ENCODE data around the gene HOXB7.
A peak's percentile ranks its signal among the peaks of the same experiment; 100 is the strongest.

HOXB7 gene

DNA sequence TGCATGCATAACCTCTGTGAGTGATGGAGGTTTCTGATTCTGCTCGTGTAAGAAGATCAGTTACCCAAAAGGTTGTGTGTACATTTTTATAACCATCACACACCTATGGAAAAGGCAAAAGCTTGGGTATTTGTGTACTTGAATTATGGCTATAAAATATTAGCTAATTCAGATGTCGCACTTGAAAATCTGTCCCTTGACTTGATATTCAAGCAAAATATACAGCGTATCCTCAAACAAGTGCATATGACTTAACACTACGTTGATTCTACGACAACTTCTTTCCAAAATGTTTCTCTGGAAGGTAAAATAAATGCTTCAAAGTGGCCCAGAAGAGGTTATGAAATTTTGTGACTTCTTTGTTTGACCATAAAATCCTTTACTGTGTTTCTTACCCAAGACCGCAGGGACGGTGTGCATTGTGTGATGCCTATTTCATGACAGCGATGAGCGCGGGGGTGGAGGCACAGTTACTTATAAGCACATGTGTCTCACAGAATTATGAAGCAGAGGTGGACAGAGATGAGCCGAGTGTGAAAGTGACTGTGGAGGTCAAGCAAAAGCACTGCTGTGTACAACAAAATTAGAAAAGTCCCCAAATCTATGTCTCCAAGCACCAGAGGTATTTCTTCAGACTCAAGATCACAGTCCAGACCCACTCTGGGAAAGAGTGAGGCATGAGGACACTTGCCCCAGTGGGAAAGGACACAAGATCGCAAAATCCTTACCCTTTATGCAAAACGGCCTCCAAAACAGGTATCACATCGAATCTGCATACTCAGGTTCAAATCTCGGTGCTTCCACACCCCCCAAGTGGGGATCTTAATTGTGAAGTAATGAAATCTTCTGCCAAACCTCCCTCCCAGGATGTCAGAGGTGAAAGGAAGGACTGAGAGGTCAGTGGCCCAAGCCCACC lies 19.4 kb upstream of the HOXB7 start:
- DNase-seq (ENCODE audit: low read depth): no peak
- TF ChIP-seq, protein P1, sequence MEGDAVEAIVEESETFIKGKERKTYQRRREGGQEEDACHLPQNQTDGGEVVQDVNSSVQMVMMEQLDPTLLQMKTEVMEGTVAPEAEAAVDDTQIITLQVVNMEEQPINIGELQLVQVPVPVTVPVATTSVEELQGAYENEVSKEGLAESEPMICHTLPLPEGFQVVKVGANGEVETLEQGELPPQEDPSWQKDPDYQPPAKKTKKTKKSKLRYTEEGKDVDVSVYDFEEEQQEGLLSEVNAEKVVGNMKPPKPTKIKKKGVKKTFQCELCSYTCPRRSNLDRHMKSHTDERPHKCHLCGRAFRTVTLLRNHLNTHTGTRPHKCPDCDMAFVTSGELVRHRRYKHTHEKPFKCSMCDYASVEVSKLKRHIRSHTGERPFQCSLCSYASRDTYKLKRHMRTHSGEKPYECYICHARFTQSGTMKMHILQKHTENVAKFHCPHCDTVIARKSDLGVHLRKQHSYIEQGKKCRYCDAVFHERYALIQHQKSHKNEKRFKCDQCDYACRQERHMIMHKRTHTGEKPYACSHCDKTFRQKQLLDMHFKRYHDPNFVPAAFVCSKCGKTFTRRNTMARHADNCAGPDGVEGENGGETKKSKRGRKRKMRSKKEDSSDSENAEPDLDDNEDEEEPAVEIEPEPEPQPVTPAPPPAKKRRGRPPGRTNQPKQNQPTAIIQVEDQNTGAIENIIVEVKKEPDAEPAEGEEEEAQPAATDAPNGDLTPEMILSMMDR (IDR thresholded peaks at IDR 0.05; ENCODE audit: low read depth, low read length, missing control alignments): no peak
- no peak overlapping the region for H3K4me3 ChIP-seq (ENCODE audit: low read depth, low read length)

DNA sequence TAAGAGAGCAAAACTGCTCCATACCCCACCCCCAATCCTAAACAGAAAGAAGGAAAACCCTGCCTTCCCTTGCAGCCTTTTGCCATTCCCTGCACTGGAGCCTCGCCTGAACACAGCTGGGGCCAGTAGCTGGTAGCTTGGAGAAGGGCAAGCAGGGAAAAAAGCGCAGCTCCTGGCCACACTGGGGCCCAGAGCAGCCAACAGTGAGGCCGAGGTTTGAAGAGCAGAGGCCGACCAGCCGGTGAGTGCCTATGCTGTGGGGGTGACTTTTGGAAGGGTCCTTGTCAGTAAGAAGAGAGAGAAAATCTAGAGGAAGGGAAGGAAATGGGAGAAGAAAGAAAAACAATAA lies 18.6 kb upstream of the HOXB7 start:
- DNase-seq (ENCODE audit: low read depth): no peak
- no peak overlapping the region for H3K4me3 ChIP-seq (ENCODE audit: low read depth, low read length)
- TF ChIP-seq, protein P1 (IDR thresholded peaks at IDR 0.05; ENCODE audit: low read depth, low read length, missing control alignments): no peak

DNA sequence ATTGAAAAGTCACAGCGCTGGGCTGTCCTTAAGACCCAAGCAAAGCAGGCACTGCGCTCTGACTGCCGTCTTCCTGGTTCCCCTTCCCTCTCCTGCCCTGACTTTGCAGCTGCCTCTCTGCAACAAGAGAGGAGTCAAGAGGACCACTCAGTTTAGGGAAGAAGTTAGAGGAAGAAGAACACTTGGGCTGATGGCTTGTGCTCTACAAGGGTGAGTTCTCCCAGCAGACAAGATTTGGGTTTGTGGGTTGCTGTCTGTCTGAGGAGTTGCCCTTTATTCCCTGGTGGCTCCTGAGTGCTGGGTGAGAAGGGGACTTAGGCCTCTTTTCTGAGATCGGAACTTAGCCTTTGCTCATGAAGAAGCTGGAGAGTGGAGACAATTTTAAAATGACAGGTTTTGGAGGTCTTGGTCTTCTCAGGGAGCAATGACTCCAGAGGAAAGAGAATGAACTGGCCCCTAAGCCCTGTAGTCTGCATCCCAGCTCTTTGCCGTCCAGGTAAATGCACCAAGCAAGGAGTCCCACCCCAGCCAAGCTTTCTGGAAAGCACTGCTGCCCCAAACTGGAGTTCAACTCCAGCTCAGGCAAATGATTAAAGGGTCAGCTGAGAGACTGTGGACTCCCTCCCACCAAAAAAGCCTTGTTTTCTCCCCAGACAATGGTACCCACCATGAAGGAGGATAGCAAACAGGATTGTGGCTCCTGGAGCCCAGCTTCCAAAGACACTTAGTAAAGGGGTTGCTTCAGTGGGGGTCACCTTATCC lies 18.0 kb upstream of the HOXB7 start:
- TF ChIP-seq, protein P1 (IDR thresholded peaks at IDR 0.05; ENCODE audit: low read depth, low read length, missing control alignments): no peak
- DNase-seq (ENCODE audit: low read depth): no peak
- H3K4me3 ChIP-seq (ENCODE audit: low read depth, low read length): no peak overlapping the region

DNA sequence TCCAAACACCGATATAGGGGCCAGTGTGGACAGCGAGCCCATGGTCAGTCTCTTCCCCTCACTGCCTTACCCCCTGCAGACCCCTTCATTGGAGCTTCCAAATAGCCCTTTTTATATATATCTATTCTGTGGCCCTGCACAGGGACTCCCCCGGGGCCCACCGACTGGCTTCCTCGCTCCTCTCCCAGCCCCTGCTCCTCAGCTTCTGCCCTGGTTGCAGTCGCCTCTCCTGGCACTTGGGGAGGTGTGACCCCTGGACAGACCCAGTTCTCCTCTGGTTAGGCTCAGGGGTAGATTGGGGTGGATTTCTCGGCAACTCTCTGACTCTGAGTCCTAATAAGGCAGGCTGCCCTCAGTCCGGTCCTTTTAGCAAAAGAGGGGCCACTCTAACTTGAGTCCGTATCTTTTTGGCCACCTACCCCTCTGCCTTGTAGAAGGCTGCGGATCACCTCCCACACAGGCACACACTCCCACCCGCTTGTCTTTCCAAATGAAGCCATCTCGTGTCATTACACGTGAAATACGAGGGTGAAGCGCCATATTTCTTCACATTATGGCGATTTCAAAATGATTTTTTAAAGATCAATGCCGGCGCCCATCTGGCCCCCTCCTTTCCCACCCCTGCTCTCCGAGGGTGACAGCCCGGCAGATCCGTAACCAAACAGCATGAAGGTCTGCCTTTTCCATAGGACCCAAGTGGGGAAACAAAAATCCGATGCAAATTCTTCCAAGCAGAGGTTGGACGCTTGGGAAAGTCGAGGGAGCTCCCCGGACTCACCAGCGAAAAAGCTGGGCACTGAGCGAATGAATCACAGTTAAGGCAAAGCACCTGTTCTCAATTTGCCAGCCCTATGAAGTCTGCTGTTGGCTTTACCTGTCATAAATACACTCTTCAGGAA lies 17.1 kb upstream of the HOXB7 start:
- TF ChIP-seq, protein P1 (IDR thresholded peaks at IDR 0.05; ENCODE audit: low read depth, low read length, missing control alignments): no peak
- H3K4me3 ChIP-seq (ENCODE audit: low read depth, low read length): no peak overlapping the region
- DNase-seq (ENCODE audit: low read depth): no peak

DNA sequence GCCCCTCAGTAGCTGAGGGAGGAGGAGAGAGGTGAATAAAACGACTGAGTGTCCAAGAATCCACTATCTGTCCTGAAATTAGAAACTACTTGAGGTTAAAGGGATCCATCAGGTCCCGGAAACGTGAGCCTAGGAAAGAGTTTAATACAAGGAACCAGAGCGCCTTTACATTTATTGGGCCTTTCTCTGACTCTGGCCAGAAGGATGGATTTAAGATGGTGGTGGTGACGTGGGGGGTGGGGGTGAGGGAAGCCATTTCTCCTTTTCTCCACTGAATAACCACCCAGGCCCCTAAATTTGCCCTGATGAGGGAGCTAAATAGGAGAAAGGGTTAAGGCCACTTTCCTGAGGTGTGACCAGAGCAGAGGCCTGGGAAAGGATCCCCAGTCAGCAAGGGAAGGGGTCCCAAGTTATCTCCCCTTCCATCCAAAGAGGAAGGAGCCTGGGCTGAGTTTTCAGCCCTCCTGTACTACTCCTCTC lies 16.3 kb upstream of the HOXB7 start:
- TF ChIP-seq, protein P1 (IDR thresholded peaks at IDR 0.05; ENCODE audit: low read depth, low read length, missing control alignments): no peak
- no peak overlapping the region for H3K4me3 ChIP-seq (ENCODE audit: low read depth, low read length)
- no peak for DNase-seq (ENCODE audit: low read depth)

DNA sequence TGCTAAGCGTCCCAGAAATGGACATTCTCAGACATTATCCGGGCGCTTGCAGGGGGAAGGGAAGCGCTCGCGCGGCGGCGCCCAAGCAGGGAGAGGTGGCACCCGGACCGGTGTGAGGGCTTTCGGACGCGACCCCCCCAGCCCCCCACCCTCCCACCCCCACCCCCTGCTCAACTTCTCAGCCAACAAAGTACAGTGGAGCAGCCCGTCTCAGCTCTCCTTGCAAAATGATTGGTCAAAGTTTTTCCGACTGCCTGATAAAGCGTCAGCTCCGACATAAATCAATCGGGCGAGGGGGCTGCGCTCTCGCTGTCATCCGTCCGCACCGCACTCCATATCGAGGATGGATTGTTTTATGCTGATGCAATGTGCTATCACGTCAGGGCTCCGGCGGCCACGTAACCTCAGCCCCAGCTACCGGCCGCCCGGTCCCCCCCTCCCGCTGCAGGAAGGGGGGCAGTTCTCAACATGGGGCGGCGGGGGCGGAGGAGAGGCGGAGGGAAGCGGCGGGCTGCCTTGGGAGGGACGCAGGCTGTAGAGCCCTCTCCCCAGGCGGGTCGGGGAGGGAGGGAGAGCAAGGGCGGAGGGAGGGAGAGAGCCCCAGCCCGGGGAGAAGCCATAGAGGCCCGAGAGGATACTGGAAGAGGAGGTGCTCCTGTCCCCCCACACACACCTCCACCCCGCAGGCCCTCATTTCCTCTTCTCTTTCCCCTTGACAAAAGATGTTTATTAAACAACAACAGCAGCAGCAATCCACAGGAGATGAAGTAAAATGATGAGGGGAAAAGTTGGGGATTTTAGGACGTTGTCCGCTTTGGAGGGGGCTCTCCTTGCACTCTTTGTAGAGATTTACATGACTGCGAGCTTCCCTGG lies 15.7 kb upstream of the HOXB7 start, which contains the start of gene HOXB9:
TSS of gene HOXB9 (minus strand) at position 114 of the 873 bp plus-strand sequence. CDS start at position 25, 89 bp downstream.
- peak within 1 kb of the TSS; percentile 47 for H3K4me3 ChIP-seq (ENCODE audit: low read depth, low read length)
- no peak for DNase-seq (ENCODE audit: low read depth)
- TF ChIP-seq, protein P1 (IDR thresholded peaks at IDR 0.05; ENCODE audit: low read depth, low read length, missing control alignments): no peak
